ENCODE results near the gene ACOT6. TPM values are rescaled to one million over a fixed set of nuclear protein-coding genes. Genes with fewer than 3 reads are reported as not detected.
"Not testable (repeated sequence)": the region's sequence is repeated elsewhere in the genome, so short reads cannot be mapped to it uniquely, and the experiment has no call there.

Gene ACOT6, protein sequence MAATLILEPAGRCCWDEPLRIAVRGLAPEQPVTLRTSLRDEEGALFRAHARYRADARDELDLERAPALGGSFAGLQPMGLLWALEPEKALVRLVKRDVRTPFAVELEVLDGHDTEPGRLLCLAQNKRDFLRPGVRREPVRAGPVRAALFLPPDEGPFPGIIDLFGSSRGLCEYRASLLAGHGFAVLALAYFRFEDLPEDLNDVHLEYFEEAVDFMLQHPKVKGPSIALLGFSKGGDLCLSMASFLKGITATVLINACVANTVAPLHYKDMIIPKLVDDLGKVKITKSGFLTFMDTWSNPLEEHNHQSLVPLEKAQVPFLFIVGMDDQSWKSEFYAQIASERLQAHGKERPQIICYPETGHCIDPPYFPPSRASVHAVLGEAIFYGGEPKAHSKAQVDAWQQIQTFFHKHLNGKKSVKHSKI
- total RNA-seq: 1 to 10 TPM in 1 of 4 donors, under 1 TPM in 1, not detected in 2; 0.91 to 1.5 TPM

GRCh38 chr14:73612339-73613045 is at the start of gene ACOT6:
Gene ACOT6, plus strand, starts transcription at chr14:73612517. Its CDS starts 55 bp downstream, at chr14:73612572.
- no peaks in the 10 kb centered on the region for H3K36me3 ChIP-seq
- WGBS: 3% methylated on average over 3 of the region's 84 CpGs

GRCh38 chr14:73562696-73563095 is 49.6 kb upstream of the ACOT6 start:
- not testable (repeated sequence) for H3K27me3 ChIP-seq; H3K4me1 ChIP-seq; DNase-seq (ENCODE audit: low spot score in 2 of 2); H3K36me3 ChIP-seq; H3K9me3 ChIP-seq; H3K27ac ChIP-seq; H3K4me3 ChIP-seq
- 65% methylated on average over 6 of the region's 6 CpGs for WGBS

More at GRCh38 chr14:73612339-73613045, at the start of gene ACOT6:
- H3K27me3 ChIP-seq: no peaks in the 10 kb centered on the region
- no peaks in the 10 kb centered on the region for H3K9me3 ChIP-seq
- peak within 1 kb of the TSS; percentile 67 for H3K4me3 ChIP-seq
- no peak for TF ChIP-seq POLR2A (IDR thresholded peaks at IDR 0.05)
- no peak for TF ChIP-seq POLR2AphosphoS5 (IDR thresholded peaks at IDR 0.05)
- TF ChIP-seq, protein P1, sequence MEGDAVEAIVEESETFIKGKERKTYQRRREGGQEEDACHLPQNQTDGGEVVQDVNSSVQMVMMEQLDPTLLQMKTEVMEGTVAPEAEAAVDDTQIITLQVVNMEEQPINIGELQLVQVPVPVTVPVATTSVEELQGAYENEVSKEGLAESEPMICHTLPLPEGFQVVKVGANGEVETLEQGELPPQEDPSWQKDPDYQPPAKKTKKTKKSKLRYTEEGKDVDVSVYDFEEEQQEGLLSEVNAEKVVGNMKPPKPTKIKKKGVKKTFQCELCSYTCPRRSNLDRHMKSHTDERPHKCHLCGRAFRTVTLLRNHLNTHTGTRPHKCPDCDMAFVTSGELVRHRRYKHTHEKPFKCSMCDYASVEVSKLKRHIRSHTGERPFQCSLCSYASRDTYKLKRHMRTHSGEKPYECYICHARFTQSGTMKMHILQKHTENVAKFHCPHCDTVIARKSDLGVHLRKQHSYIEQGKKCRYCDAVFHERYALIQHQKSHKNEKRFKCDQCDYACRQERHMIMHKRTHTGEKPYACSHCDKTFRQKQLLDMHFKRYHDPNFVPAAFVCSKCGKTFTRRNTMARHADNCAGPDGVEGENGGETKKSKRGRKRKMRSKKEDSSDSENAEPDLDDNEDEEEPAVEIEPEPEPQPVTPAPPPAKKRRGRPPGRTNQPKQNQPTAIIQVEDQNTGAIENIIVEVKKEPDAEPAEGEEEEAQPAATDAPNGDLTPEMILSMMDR (IDR thresholded peaks at IDR 0.05): no peak
- no peak for TF ChIP-seq EP300 (IDR thresholded peaks at IDR 0.05)
- no peaks in the 10 kb centered on the region for H3K4me1 ChIP-seq
- peak within 1 kb of the TSS; percentile 83 for H3K27ac ChIP-seq
- peak; percentile 83 to 85 for DNase-seq (ENCODE audit: low spot score in 2 of 2)

GRCh38 chr14:73566431-73566830 is 45.9 kb upstream of the ACOT6 start:
- not testable (repeated sequence) for H3K4me3 ChIP-seq

GRCh38 chr14:73566935-73567334 is 45.4 kb upstream of the ACOT6 start:
- H3K27me3 ChIP-seq; H3K4me3 ChIP-seq; H3K36me3 ChIP-seq; H3K4me1 ChIP-seq; H3K9me3 ChIP-seq; H3K27ac ChIP-seq; DNase-seq (ENCODE audit: low spot score in 2 of 2): not testable (repeated sequence)
- WGBS: 97% methylated on average over 6 of the region's 6 CpGs

More at GRCh38 chr14:73566431-73566830, 45.9 kb upstream of the ACOT6 start:
- not testable (repeated sequence) for DNase-seq (ENCODE audit: low spot score in 2 of 2); H3K9me3 ChIP-seq; H3K27ac ChIP-seq; H3K4me1 ChIP-seq; H3K36me3 ChIP-seq; H3K27me3 ChIP-seq
- 98% methylated on average over 9 of the region's 18 CpGs for WGBS

GRCh38 chr14:73567358-73567757 is 45.0 kb upstream of the ACOT6 start:
- TF ChIP-seq, protein P1 (IDR thresholded peaks at IDR 0.05): no peak
- TF ChIP-seq POLR2A (IDR thresholded peaks at IDR 0.05): no peak
- TF ChIP-seq POLR2AphosphoS5 (IDR thresholded peaks at IDR 0.05): no peak
- TF ChIP-seq EP300 (IDR thresholded peaks at IDR 0.05): no peak
- no peak overlapping the region for H3K4me3 ChIP-seq
- WGBS: 94% methylated on average over 7 of the region's 7 CpGs

DNA sequence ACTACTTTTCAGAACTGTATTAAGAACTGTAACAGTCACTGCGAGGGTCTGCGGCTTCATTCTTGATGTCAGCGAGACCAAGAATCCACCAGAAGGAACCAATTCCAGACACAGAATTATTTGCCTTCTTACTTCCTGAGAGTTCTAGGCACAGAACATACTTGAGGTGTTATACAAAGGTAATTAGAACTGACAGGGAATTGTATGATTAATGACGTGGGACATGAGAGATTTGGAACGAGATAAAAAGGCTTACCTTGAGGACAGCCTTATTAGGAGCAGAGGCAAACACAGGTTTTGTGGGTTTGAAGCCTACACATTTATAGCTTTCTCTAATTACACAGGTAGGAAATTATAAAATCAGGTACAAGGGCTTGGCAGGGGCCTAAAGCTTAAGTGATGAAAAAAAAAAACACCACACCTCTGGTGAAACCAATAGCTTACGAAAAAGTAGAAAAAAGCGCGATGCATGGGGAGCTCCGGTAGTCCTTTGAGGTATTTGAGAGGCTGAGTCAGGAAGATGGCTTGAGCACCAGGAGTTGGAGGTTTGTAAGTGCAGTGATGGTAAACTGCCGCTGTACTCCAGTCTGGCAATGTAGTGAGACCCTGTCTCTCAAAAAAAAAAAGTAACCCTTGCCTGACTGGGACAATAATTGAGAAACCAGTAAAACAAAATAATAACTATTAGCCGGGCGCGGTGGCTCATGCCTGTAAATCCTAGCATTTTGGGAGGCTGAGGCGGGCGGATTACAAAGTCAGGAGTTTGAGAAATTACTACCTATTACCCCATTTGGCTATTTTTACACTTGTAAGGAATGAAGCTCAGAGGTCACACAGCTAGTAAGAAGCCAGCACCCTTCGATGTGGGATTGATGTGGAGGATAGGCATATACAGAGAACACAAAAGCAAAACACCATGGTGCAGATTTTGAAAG is 44.1 kb upstream of the ACOT6 start:
- H3K27me3 ChIP-seq: no peaks in the 10 kb centered on the region
- peak overlapping the region; percentile 83 for H3K27ac ChIP-seq
- H3K4me1 ChIP-seq: peaks cover 6% of the 10 kb centered on the region
- H3K36me3 ChIP-seq: no peaks in the 10 kb centered on the region
- whole genome bisulfite sequencing: 56% methylated on average over 16 of the region's 16 CpGs
- no peak for DNase-seq (ENCODE audit: low spot score in 2 of 2)
- no peaks in the 10 kb centered on the region for H3K9me3 ChIP-seq
- peak overlapping the region; percentile 56 for H3K4me3 ChIP-seq
- TF ChIP-seq POLR2AphosphoS5 (IDR thresholded peaks at IDR 0.05): no peak
- no peak for TF ChIP-seq EP300 (IDR thresholded peaks at IDR 0.05)
- TF ChIP-seq, protein P1 (IDR thresholded peaks at IDR 0.05): no peak
- TF ChIP-seq POLR2A (IDR thresholded peaks at IDR 0.05): no peak

More at GRCh38 chr14:73567358-73567757, 45.0 kb upstream of the ACOT6 start:
- no peak for DNase-seq (ENCODE audit: low spot score in 2 of 2)
- H3K36me3 ChIP-seq: no peaks in the 10 kb centered on the region
- no peaks in the 10 kb centered on the region for H3K9me3 ChIP-seq
- no peaks in the 10 kb centered on the region for H3K27me3 ChIP-seq
- H3K27ac ChIP-seq: no peak overlapping the region
- peaks cover 6% of the 10 kb centered on the region for H3K4me1 ChIP-seq

DNA sequence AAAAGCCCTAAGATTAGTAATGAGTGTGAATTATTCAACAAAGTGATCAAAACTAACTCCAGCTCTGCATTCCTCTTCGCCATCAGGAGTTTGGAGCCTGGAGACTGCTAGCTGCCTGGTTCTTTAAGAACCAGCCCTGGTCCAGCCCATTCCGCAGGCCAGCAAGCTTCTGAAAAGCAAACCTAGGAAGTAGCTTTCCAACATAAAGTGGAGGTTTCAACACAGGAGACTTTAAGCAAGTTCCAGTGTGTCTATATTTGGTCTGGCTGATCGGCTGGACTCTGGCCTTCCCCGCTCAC is 43.5 kb upstream of the ACOT6 start:
- not testable (repeated sequence) for H3K9me3 ChIP-seq; H3K36me3 ChIP-seq; H3K27me3 ChIP-seq; DNase-seq (ENCODE audit: low spot score in 2 of 2); H3K4me1 ChIP-seq
- 2% methylated on average over 4 of the region's 4 CpGs for WGBS
- peak overlapping the region; percentile 56 for H3K4me3 ChIP-seq
- H3K27ac ChIP-seq: peak overlapping the region; percentile 83

Measured in suprapubic skin (tissue), 4 donors.